ENCODE results near the gene ZNF148. TPM values are rescaled to one million over a fixed set of nuclear protein-coding genes. Genes with fewer than 3 reads are reported as not detected.

Gene ZNF148
- total RNA-seq, 1 experiment from 2014 or later: 24.8 TPM

DNA sequence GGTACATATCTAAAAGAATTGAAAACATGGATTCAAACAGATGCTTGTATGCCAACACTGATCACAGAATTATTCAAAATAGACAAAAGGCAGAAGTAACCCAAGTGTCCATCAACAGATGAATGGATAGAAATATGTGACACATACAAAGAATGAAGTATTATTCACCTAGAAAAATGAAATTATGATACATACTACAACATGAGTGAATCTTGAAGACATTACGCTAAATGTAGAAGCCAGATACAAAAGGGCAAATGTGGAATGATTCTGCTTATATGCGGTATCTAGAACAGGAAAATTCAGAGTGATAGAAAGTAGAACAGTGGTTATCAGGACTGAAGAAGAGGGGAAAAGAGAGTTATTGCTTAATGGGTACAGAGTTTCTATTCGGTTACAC lies 136.4 kb downstream of the ZNF148 start:
- Histone ChIP-seq H4K8ac (replicated peaks; ENCODE audit: insufficient read length, low read depth, low read length) (no peak overlapping the region), H2BK20ac (ENCODE audit: low read depth, low read length, poor library complexity, severe bottlenecking) (no peak overlapping the region), H2BK15ac (ENCODE audit: low read depth, low read length) (no peak overlapping the region), H2AK5ac (ENCODE audit: insufficient read length, low read length) (no peak overlapping the region), H2BK120ac (ENCODE audit: low read depth, low read length, poor library complexity, severe bottlenecking) (no peak overlapping the region), H3K23me2 (ENCODE audit: insufficient read length, low read depth, low read length, poor library complexity, severe bottlenecking) (no peaks in the 10 kb centered on the region), H3T11ph (ENCODE audit: low read length) (no peak overlapping the region), H3K4me2 (ENCODE audit: insufficient read depth, insufficient read length, low read length) (no peak overlapping the region), H4K5ac (ENCODE audit: insufficient read length, low read depth, low read length) (no peak overlapping the region), H3K18ac (ENCODE audit: insufficient read length, low read depth, low read length) (no peak overlapping the region), H3K9ac (ENCODE audit: extremely low read depth, insufficient read length, low read length) (no peak overlapping the region), H2AFZ (ENCODE audit: low read length) (no peak overlapping the region), H3K4me1 (ENCODE audit: insufficient read depth, low read length) (no peaks in the 10 kb centered on the region), H3K27ac (ENCODE audit: insufficient read length, low read depth, low read length) (no peak overlapping the region), H3K79me1 (ENCODE audit: insufficient read depth, low read depth, low read length, poor library complexity, severe bottlenecking) (no peaks in the 10 kb centered on the region), H4K20me1 (ENCODE audit: control insufficient read depth, insufficient read depth, insufficient read length) (no peaks in the 10 kb centered on the region), H3K27me3 (ENCODE audit: insufficient read depth, low read length) (no peaks in the 10 kb centered on the region), H3K23ac (ENCODE audit: insufficient read length, low read depth, low read length) (no peak overlapping the region), H3K79me2 (ENCODE audit: insufficient read depth, low read length) (no peaks in the 10 kb centered on the region), H3K56ac (ENCODE audit: insufficient read length, low read depth, low read length) (no peak overlapping the region), H2BK12ac (ENCODE audit: insufficient read length, low read depth, low read length) (no peak overlapping the region), H3K4ac (ENCODE audit: low read depth, low read length) (no peak overlapping the region), H4K91ac (ENCODE audit: insufficient read length, low read depth, low read length) (no peak overlapping the region), H3K9me3 (ENCODE audit: control insufficient read depth, low read depth, low read length) (no peaks in the 10 kb centered on the region), H2BK5ac (ENCODE audit: insufficient read length, low read length) (no peak overlapping the region), H3K14ac (ENCODE audit: insufficient read depth, low read length) (no peak overlapping the region)
- Mint-ChIP-seq H3K36me3 (ENCODE audit: insufficient read depth in 1 of 3, low read depth in 3 of 3) (peaks cover 0 to 2% (median under 1%) of the 10 kb centered on the region in 3 experiments; a peak in 2 of 7 replicates), H3K4me3 (no peak overlapping the region), H3K27me3 (ENCODE audit: low read depth) (no peaks in the 10 kb centered on the region), H3K4me1 (peaks cover 3 to 7% of the 10 kb centered on the region in 2 experiments; a peak in 2 of 4 replicates), H3K9me3 (no peaks in the 10 kb centered on the region), H3K27ac (no peak overlapping the region; a peak in 1 of 7 replicates)
- WGBS (ENCODE audit: extremely low coverage, insufficient read length, low lambda C conversion rate): no CpG with 5 or more reads among the region's 3 CpGs
- TF ChIP-seq, protein P1, sequence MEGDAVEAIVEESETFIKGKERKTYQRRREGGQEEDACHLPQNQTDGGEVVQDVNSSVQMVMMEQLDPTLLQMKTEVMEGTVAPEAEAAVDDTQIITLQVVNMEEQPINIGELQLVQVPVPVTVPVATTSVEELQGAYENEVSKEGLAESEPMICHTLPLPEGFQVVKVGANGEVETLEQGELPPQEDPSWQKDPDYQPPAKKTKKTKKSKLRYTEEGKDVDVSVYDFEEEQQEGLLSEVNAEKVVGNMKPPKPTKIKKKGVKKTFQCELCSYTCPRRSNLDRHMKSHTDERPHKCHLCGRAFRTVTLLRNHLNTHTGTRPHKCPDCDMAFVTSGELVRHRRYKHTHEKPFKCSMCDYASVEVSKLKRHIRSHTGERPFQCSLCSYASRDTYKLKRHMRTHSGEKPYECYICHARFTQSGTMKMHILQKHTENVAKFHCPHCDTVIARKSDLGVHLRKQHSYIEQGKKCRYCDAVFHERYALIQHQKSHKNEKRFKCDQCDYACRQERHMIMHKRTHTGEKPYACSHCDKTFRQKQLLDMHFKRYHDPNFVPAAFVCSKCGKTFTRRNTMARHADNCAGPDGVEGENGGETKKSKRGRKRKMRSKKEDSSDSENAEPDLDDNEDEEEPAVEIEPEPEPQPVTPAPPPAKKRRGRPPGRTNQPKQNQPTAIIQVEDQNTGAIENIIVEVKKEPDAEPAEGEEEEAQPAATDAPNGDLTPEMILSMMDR (conservative IDR thresholded peaks at IDR 0.05): no peak
- DNase-seq: no peak

Measured in H9 (cell line).